SH-SY5Y (cell line): Measurements from ENCODE around the gene NBEAL2.

Source experiments
- GATA2 ChIP-seq: IDR thresholded peaks from 2 replicates; pipeline ENCODE4 v1.6.1; 2011; ENCODE audit warnings: mild to moderate bottlenecking, low read depth, low read length
- GATA3 ChIP-seq: IDR thresholded peaks from 2 replicates; pipeline ENCODE4 v1.6.1; 2011; ENCODE audit warnings: low read depth, mild to moderate bottlenecking, low read length, moderate library complexity

GRCh38 chr3:47054412-47054811 is 74.9 kb downstream of the NBEAL2 start:
- TF ChIP-seq GATA2 (no peak), GATA3 (no peak)
